ENCODE measurements around the gene RNF180.

GRCh38 chr5:64126202-64126741, 39.4 kb upstream of the RNF180 start:
- TF ChIP-seq, protein P1, sequence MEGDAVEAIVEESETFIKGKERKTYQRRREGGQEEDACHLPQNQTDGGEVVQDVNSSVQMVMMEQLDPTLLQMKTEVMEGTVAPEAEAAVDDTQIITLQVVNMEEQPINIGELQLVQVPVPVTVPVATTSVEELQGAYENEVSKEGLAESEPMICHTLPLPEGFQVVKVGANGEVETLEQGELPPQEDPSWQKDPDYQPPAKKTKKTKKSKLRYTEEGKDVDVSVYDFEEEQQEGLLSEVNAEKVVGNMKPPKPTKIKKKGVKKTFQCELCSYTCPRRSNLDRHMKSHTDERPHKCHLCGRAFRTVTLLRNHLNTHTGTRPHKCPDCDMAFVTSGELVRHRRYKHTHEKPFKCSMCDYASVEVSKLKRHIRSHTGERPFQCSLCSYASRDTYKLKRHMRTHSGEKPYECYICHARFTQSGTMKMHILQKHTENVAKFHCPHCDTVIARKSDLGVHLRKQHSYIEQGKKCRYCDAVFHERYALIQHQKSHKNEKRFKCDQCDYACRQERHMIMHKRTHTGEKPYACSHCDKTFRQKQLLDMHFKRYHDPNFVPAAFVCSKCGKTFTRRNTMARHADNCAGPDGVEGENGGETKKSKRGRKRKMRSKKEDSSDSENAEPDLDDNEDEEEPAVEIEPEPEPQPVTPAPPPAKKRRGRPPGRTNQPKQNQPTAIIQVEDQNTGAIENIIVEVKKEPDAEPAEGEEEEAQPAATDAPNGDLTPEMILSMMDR (IDR thresholded peaks at IDR 0.05): no peak
- TF ChIP-seq REST (IDR thresholded peaks at IDR 0.05; ENCODE audit: insufficient read depth in 1 of 2, low read depth in 2 of 2, low read length in 1 of 2): no peak

Measured in Panc1 (cell line).